Duodenal mucosa (tissue), 2 donors: ENCODE measurements around the gene MACROD2.

Experiments used
- H3K27ac ChIP-seq: one replicate; pipeline ENCODE4 v1.7.0; 2013; ENCODE audit warnings: low read depth, low read length
- H3K27me3 ChIP-seq, 2 donors: one replicate each; pipeline ENCODE4 v1.7.0; 2013; ENCODE audit warnings: low read length in 2 of 2, control low read depth in 1 of 2; ENCODE audit not compliant: insufficient read depth in 2 of 2, control insufficient read depth in 1 of 2
- H3K36me3 ChIP-seq, 2 donors: one replicate each; pipeline ENCODE4 v1.7.0; 2013; ENCODE audit warnings: low read length in 2 of 2, control low read depth in 1 of 2; ENCODE audit not compliant: insufficient read depth in 2 of 2, control insufficient read depth in 1 of 2
- H3K4me1 ChIP-seq, 2 donors: one replicate each; pipeline ENCODE4 v1.7.0; 2013; ENCODE audit warnings: low read length in 2 of 2, control low read depth in 1 of 2; ENCODE audit not compliant: insufficient read depth in 2 of 2, control insufficient read depth in 1 of 2
- H3K4me3 ChIP-seq, 2 donors: one replicate each; pipeline ENCODE4 v1.7.0; 2013; ENCODE audit warnings: low read length in 2 of 2, low read depth in 1 of 2
- H3K9ac ChIP-seq, 2 donors: one replicate each; pipeline ENCODE4 v1.7.0; 2013; ENCODE audit warnings: low read length in 2 of 2, low read depth in 1 of 2
- H3K9me3 ChIP-seq, 2 donors: one replicate each; pipeline ENCODE4 v1.7.0; 2013; ENCODE audit warnings: low read length in 2 of 2, control low read depth in 1 of 2; ENCODE audit not compliant: control insufficient read depth in 1 of 2

The MACROD2 gene

GRCh38 chr20:15917283-15917682 lies 1922.0 kb downstream of the MACROD2 start:
- H3K27ac ChIP-seq = no peak overlapping the region
- H3K4me1 ChIP-seq = no peaks in the 10 kb centered on the region
- no peak overlapping the region for H3K4me3 ChIP-seq
- H3K9me3 ChIP-seq = no peaks in the 10 kb centered on the region
- H3K9ac ChIP-seq = no peak overlapping the region
- H3K36me3 ChIP-seq = no peaks in the 10 kb centered on the region
- H3K27me3 ChIP-seq = no peaks in the 10 kb centered on the region

GRCh38 chr20:15918631-15919030 lies 1923.3 kb downstream of the MACROD2 start:
- H3K27me3 ChIP-seq = no peaks in the 10 kb centered on the region
- no peaks in the 10 kb centered on the region for H3K36me3 ChIP-seq
- no peak overlapping the region for H3K9ac ChIP-seq
- H3K4me3 ChIP-seq = no peak overlapping the region
- no peaks in the 10 kb centered on the region for H3K9me3 ChIP-seq
- no peaks in the 10 kb centered on the region for H3K4me1 ChIP-seq
- H3K27ac ChIP-seq = no peak overlapping the region

GRCh38 chr20:15919118-15919517 lies 1923.8 kb downstream of the MACROD2 start:
- Histone ChIP-seq H3K9me3 (no peaks in the 10 kb centered on the region), H3K9ac (no peak overlapping the region), H3K36me3 (no peaks in the 10 kb centered on the region), H3K27me3 (no peaks in the 10 kb centered on the region), H3K4me1 (no peaks in the 10 kb centered on the region), H3K27ac (no peak overlapping the region), H3K4me3 (no peak overlapping the region)

- Histone ChIP-seq H3K9ac (no peak overlapping the region), H3K36me3 (no peaks in the 10 kb centered on the region), H3K4me1 (no peaks in the 10 kb centered on the region), H3K4me3 (no peak overlapping the region), H3K27ac (no peak overlapping the region), H3K27me3 (no peaks in the 10 kb centered on the region), H3K9me3 (no peaks in the 10 kb centered on the region)
These were observed 1926.6 kb downstream of the MACROD2 start for GRCh38 chr20:15921930-15922329.

- H3K9ac ChIP-seq = no peak overlapping the region
- no peaks in the 10 kb centered on the region for H3K4me1 ChIP-seq
- H3K4me3 ChIP-seq = no peak overlapping the region
- H3K9me3 ChIP-seq = no peaks in the 10 kb centered on the region
- no peak overlapping the region for H3K27ac ChIP-seq
- H3K27me3 ChIP-seq = no peaks in the 10 kb centered on the region
- H3K36me3 ChIP-seq = no peaks in the 10 kb centered on the region
These were observed 1927.2 kb downstream of the MACROD2 start for GRCh38 chr20:15922556-15922955.

- H3K4me1 ChIP-seq = no peaks in the 10 kb centered on the region
- H3K4me3 ChIP-seq = no peak overlapping the region
- no peaks in the 10 kb centered on the region for H3K9me3 ChIP-seq
- H3K27ac ChIP-seq = no peak overlapping the region
- H3K27me3 ChIP-seq = no peaks in the 10 kb centered on the region
- no peak overlapping the region for H3K9ac ChIP-seq
- no peaks in the 10 kb centered on the region for H3K36me3 ChIP-seq
These were observed 1927.9 kb downstream of the MACROD2 start for GRCh38 chr20:15923030-15923776.

GRCh38 chr20:15924556-15924955 lies 1929.2 kb downstream of the MACROD2 start:
- no peaks in the 10 kb centered on the region for H3K27me3 ChIP-seq
- H3K9me3 ChIP-seq = no peaks in the 10 kb centered on the region
- H3K36me3 ChIP-seq = no peaks in the 10 kb centered on the region
- H3K4me1 ChIP-seq = no peaks in the 10 kb centered on the region
- no peak overlapping the region for H3K9ac ChIP-seq
- H3K27ac ChIP-seq = no peak overlapping the region
- no peak overlapping the region for H3K4me3 ChIP-seq

GRCh38 chr20:15925376-15925775 lies 1930.1 kb downstream of the MACROD2 start:
- Histone ChIP-seq H3K27me3 (no peaks in the 10 kb centered on the region), H3K9ac (no peak overlapping the region), H3K27ac (no peak overlapping the region)

GRCh38 chr20:15927893-15928650 lies 1932.8 kb downstream of the MACROD2 start:
- Histone ChIP-seq H3K36me3 (no peaks in the 10 kb centered on the region), H3K9ac (no peak overlapping the region), H3K9me3 (no peaks in the 10 kb centered on the region), H3K27me3 (no peaks in the 10 kb centered on the region), H3K4me3 (no peak overlapping the region), H3K27ac (no peak overlapping the region), H3K4me1 (no peaks in the 10 kb centered on the region)

More at GRCh38 chr20:15925376-15925775, 1930.1 kb downstream of the MACROD2 start:
- H3K4me1 ChIP-seq = no peaks in the 10 kb centered on the region
- H3K4me3 ChIP-seq = no peak overlapping the region
- H3K9me3 ChIP-seq = no peaks in the 10 kb centered on the region
- no peaks in the 10 kb centered on the region for H3K36me3 ChIP-seq

- H3K27me3 ChIP-seq = no peaks in the 10 kb centered on the region
- H3K9me3 ChIP-seq = no peaks in the 10 kb centered on the region
- no peak overlapping the region for H3K9ac ChIP-seq
- H3K4me1 ChIP-seq = no peaks in the 10 kb centered on the region
- no peak overlapping the region for H3K27ac ChIP-seq
- no peak overlapping the region for H3K4me3 ChIP-seq
- H3K36me3 ChIP-seq = no peaks in the 10 kb centered on the region
These were observed 1933.6 kb downstream of the MACROD2 start for GRCh38 chr20:15928946-15929345.
